ENCODE results near the gene PSMD11. TPM values are rescaled to one million over a fixed set of nuclear protein-coding genes. Genes with fewer than 3 reads are reported as not detected.

Gene PSMD11
- total and polyA plus RNA-seq, 2 donors (not counting 3 experiments of a cell fraction or from before 2014, with no cell fraction given) = 59.4 to 153 TPM

- no peak overlapping the region for H3K9ac ChIP-seq (replicated peaks; ENCODE audit: extremely low read depth, insufficient read depth, low read length)
- intact Hi-C loops (cut with micrococcal nuclease) = loop anchor here (1.0 kb wide), 1 partner anchor 293 kb away; no protein-coding TSS in a partner anchor
Measured at GRCh38 chr17:32461853-32462617, 17.7 kb downstream of the PSMD11 start.

More at GRCh38 chr17:32461853-32462617, 17.7 kb downstream of the PSMD11 start:
- H3K9me1 ChIP-seq (replicated peaks; ENCODE audit: control insufficient read depth, extremely low read depth, insufficient read depth, low read length) = no peaks in the 10 kb centered on the region
- no TSS peak for BruUV-seq (replicated peaks)
- dilution Hi-C loops (cut with MboI; ENCODE audit: extremely low pct_ligation_motif_present, low sequenced_read_pairs) = no loop called here
- no peaks in the 10 kb centered on the region for H3K9me3 ChIP-seq (replicated peaks; ENCODE audit: control insufficient read depth, insufficient read depth, low read length)
- POLR2A ChIA-PET = no interaction called here
- no peak overlapping the region for H3K27ac ChIP-seq (ENCODE audit: insufficient read depth, low read depth, low read length)
- DNase-seq (ENCODE audit: low read depth, low spot score) (peak; percentile 69), FAIRE-seq (peak; percentile 53)
- H3K36me3 ChIP-seq (ENCODE audit: control insufficient read depth in 2 of 2, extremely low read depth in 1 of 2, insufficient read depth in 2 of 2, low read length in 2 of 2) = peaks cover 16 to 22% of the 10 kb centered on the region in 2 experiments
- no peak overlapping the region for H2AFZ ChIP-seq (ENCODE audit: low read depth, low read length)
- H4K20me1 ChIP-seq (replicated peaks; ENCODE audit: control insufficient read depth, extremely low read depth, insufficient read depth, low read length) = peaks cover 11% of the 10 kb centered on the region
- CTCF ChIA-PET = interaction anchor here (0.7 to 3.8 kb wide), 24 partner anchors 8 to 1289 kb away, joined by 3 to 42 read pairs (median 4); partner anchors contain the start of genes CDK5R1 and PSMD11
- no peak overlapping the region for H3K4me2 ChIP-seq (ENCODE audit: insufficient read depth, low read length)
- H3K4me3 ChIP-seq (replicated peaks in 1 of 3; ENCODE audit: insufficient read depth in 1 of 3, low read depth in 1 of 3, low read length in 3 of 3) = no peak overlapping the region
- no peaks in the 10 kb centered on the region for H3K27me3 ChIP-seq (ENCODE audit: control insufficient read depth in 2 of 2, insufficient read depth in 2 of 2, low read length in 2 of 2)
- H3K4me1 ChIP-seq (ENCODE audit: control insufficient read depth, extremely low read depth, insufficient read depth, low read length) = no peaks in the 10 kb centered on the region
- peaks cover 52% of the 10 kb centered on the region for H3K79me2 ChIP-seq (ENCODE audit: control insufficient read depth, insufficient read depth, low read length)
- TF ChIP-seq EZH2 (IDR thresholded peaks at IDR 0.05; ENCODE audit: borderline replicate concordance, low read depth, low read length, severe bottlenecking) = no peak
- no peak for TF ChIP-seq JUN (IDR thresholded peaks at IDR 0.05; ENCODE audit: borderline replicate concordance, insufficient read depth, insufficient read length, low read depth)
- TF ChIP-seq MYC (IDR thresholded peaks at IDR 0.05; ENCODE audit: low read depth, low read length) = no peak
- no peak for TF ChIP-seq POLR2AphosphoS5 (IDR thresholded peaks at IDR 0.05; ENCODE audit: insufficient read depth, low read depth, low read length)
- peak; percentile 2 for TF ChIP-seq FOS (IDR thresholded peaks at IDR 0.05; ENCODE audit: borderline replicate concordance, insufficient read depth, low read length)
- TF ChIP-seq POLR2A (IDR thresholded peaks at IDR 0.05; ENCODE audit: low read depth, low read length) = no peak
- TF ChIP-seq GATA2 (IDR thresholded peaks at IDR 0.05; ENCODE audit: insufficient read depth, insufficient read length, low read depth, low read length) = no peak
- TF ChIP-seq CTCF (IDR thresholded peaks at IDR 0.05; ENCODE audit: extremely low read depth in 1 of 2, insufficient read depth in 1 of 2, low read depth in 1 of 2, low read length in 2 of 2) = peak; percentile 59 to 67
- no peak for TF ChIP-seq MAX (IDR thresholded peaks at IDR 0.05; ENCODE audit: insufficient read depth, insufficient read length)
